Measurements from ENCODE around the gene PSMA6. TPM values are rescaled to one million over a fixed set of nuclear protein-coding genes. Genes with fewer than 3 reads are reported as not detected.
"Not testable (repeated sequence)": the region's sequence is repeated elsewhere in the genome, so short reads cannot be mapped to it uniquely, and the experiment has no call there.

Gene PSMA6
- total and polyA plus RNA-seq, 10 of the 15 experiments (the other 5 are each of a cell fraction or from before 2014, with no cell fraction given): 267 to 1,363 (median 402) TPM

DNA sequence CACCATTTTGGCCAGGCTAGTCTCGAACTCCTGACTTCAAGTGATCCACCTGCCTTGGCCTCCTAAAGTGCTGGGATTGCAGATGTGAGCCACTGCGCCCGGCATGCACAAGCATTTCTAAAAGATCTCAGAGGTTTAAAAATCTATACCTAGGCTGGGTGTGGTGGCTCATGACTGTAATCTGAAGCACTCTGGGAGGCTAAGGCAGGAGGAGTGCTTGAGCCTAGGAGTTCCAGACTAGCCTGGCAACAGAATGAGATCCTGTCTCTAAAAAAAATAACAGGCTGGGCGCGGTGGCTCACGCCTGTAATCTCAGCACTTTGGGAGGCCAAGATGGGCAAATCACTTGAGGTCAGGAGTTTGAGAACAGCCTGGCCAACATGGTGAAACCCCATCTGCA, 63.1 kb downstream of the PSMA6 start:
- FAIRE-seq; in situ Hi-C loops (cut with MboI); H3K36me3 ChIP-seq (ENCODE audit: control insufficient read depth in 2 of 2, insufficient read depth in 2 of 2, low read length in 1 of 2); H3K4me2 ChIP-seq (ENCODE audit: control insufficient read depth, insufficient read depth); H3K79me2 ChIP-seq (ENCODE audit: control insufficient read depth, insufficient read depth, low read length); H3K9me3 ChIP-seq (replicated peaks; ENCODE audit: control insufficient read depth, insufficient read depth, low read length); CTCF ChIA-PET; H2AFZ ChIP-seq (ENCODE audit: control insufficient read depth, low read depth, low read length); H3K9ac ChIP-seq (ENCODE audit: control insufficient read depth, insufficient read depth, low read length); H4K20me1 ChIP-seq (ENCODE audit: control insufficient read depth, insufficient read depth); ATAC-seq; H3K27me3 ChIP-seq (replicated peaks in 1 of 2; ENCODE audit: control insufficient read depth in 2 of 2, insufficient read depth in 2 of 2, low read length in 1 of 2); H3K4me3 ChIP-seq; intact Hi-C loops (cut with micrococcal nuclease; ENCODE audit: unreplicated experiment); SMC1A ChIA-PET (ENCODE audit: uncharacterized antibody, unreplicated experiment); DNase-seq (ENCODE audit: low read depth, low spot score); POLR2A ChIA-PET; BruUV-seq (replicated peaks); RAD21 ChIA-PET (ENCODE audit: unreplicated experiment); H3K27ac ChIP-seq (ENCODE audit: control insufficient read depth, insufficient read depth): not testable (repeated sequence)
- peaks cover 11% of the 10 kb centered on the region for H3K4me1 ChIP-seq (ENCODE audit: control insufficient read depth, insufficient read depth, low read length)
- WGBS (ENCODE audit: insufficient coverage, insufficient replicate concordance, low lambda C conversion rate, missing lambda C conversion rate): 93% methylated on average over 6 of the region's 6 CpGs

DNA sequence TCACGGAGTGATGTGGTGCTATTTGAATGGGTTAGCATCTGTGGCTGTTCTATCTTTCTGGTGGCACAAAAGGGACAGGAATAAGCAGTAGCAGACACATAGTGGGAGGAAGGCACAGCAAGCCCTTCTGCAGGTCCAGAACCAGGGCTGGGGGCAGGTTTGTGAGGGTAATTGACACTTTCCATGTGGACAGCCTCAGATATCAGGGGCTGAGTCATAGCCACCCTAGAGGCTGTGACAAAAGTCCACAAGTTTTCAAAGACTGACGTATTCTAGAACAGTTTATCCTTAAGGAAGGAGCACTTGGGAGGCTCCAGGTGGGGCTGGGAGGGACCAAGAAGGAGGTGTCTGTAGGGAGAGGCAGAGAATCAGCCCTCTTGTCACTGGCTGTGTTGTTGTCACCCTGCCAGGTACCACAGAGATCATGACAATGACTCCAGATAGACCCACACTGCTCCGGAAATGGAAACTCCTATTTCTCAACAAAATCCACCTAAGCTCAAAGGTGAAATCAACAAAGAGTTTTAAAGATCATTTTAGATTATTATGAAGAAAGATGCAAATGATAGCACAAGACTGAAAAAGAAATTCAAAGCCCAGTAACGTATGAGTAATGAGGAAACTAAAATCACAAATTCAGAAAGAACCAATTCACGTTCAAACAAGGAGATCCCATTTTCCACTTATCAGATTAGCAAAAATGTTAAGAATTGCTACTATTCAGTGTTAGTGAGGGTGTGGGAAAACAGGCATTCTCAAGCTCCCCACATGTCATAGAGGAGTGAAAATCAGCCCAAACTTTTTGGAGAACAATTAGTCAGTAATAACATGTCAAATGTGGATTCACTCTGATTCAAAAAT, 64.0 kb downstream of the PSMA6 start:
- CTCF ChIA-PET: no interaction called here
- POLR2A ChIA-PET: interaction anchor here (0.5 kb wide), 1 partner anchor 214 kb away, joined by 3 read pairs; no protein-coding TSS in a partner anchor
- in situ Hi-C loops (cut with MboI): no loop called here
- no peaks in the 10 kb centered on the region for H3K79me2 ChIP-seq (ENCODE audit: control insufficient read depth, insufficient read depth, low read length)
- peak; percentile 80 for FAIRE-seq
- no TSS peak for BruUV-seq (replicated peaks)
- no peaks in the 10 kb centered on the region for H3K36me3 ChIP-seq (ENCODE audit: control insufficient read depth in 2 of 2, insufficient read depth in 2 of 2, low read length in 1 of 2)
- RAD21 ChIA-PET (ENCODE audit: unreplicated experiment): interaction anchor here (0.8 to 1.2 kb wide), 3 partner anchors 9 to 60 kb away, joined by 3 to 4 read pairs (median 3); no protein-coding TSS in a partner anchor
- WGBS (ENCODE audit: insufficient coverage, insufficient replicate concordance, low lambda C conversion rate, missing lambda C conversion rate): 32% methylated on average over 5 of the region's 5 CpGs
- peak overlapping the region; percentile 35 for H3K4me2 ChIP-seq (ENCODE audit: control insufficient read depth, insufficient read depth)
- peak; percentile 77 for ATAC-seq
- no peak for DNase-seq (ENCODE audit: low read depth, low spot score)
- peak overlapping the region; percentile 54 for H2AFZ ChIP-seq (ENCODE audit: control insufficient read depth, low read depth, low read length)
- no peak overlapping the region for H3K4me3 ChIP-seq
- no peaks in the 10 kb centered on the region for H3K9me3 ChIP-seq (replicated peaks; ENCODE audit: control insufficient read depth, insufficient read depth, low read length)
- SMC1A ChIA-PET (ENCODE audit: uncharacterized antibody, unreplicated experiment): interaction anchor here (0.9 to 2.7 kb wide), 2 partner anchors 9 to 19 kb away, joined by 4 to 9 read pairs; no protein-coding TSS in a partner anchor
- H3K4me1 ChIP-seq (ENCODE audit: control insufficient read depth, insufficient read depth, low read length): peaks cover 12% of the 10 kb centered on the region
- intact Hi-C loops (cut with micrococcal nuclease; ENCODE audit: unreplicated experiment): no loop called here
- no peaks in the 10 kb centered on the region for H3K27me3 ChIP-seq (replicated peaks in 1 of 2; ENCODE audit: control insufficient read depth in 2 of 2, insufficient read depth in 2 of 2, low read length in 1 of 2)
- 0 out of 2 replicates have a peak overlapping the region, but pooled peaks have one; percentile 1 for H3K27ac ChIP-seq (ENCODE audit: control insufficient read depth, insufficient read depth)
- peak overlapping the region; percentile 15; the same call in 1 of the 2 replicates for H3K9ac ChIP-seq (ENCODE audit: control insufficient read depth, insufficient read depth, low read length)
- no peaks in the 10 kb centered on the region for H4K20me1 ChIP-seq (ENCODE audit: control insufficient read depth, insufficient read depth)
- no peak for TF ChIP-seq ASH2L (IDR thresholded peaks at IDR 0.05; ENCODE audit: borderline replicate concordance, low read depth)
- TF ChIP-seq IKZF2 (IDR thresholded peaks at IDR 0.05): peak in 1 of 2 experiments; percentile 50; a peak in 1 of 4 replicates
- peak; percentile 27; the same call in 1 of the 2 replicates for TF ChIP-seq FOXK2 (IDR thresholded peaks at IDR 0.05)
- no peak for TF ChIP-seq CBX5 (IDR thresholded peaks at IDR 0.05; ENCODE audit: low read depth)
- TF ChIP-seq NBN (IDR thresholded peaks at IDR 0.05): no peak
- TF ChIP-seq KAT2A (conservative IDR thresholded peaks at IDR 0.05; ENCODE audit: control insufficient read depth, low read depth, low read length): no peak
- TF ChIP-seq JUNB (IDR thresholded peaks at IDR 0.05): 0 out of 2 replicates have a peak, but pooled peaks have one; percentile 18
- TF ChIP-seq TARDBP (IDR thresholded peaks at IDR 0.05; ENCODE audit: borderline replicate concordance): no peak
- TF ChIP-seq, protein P1, sequence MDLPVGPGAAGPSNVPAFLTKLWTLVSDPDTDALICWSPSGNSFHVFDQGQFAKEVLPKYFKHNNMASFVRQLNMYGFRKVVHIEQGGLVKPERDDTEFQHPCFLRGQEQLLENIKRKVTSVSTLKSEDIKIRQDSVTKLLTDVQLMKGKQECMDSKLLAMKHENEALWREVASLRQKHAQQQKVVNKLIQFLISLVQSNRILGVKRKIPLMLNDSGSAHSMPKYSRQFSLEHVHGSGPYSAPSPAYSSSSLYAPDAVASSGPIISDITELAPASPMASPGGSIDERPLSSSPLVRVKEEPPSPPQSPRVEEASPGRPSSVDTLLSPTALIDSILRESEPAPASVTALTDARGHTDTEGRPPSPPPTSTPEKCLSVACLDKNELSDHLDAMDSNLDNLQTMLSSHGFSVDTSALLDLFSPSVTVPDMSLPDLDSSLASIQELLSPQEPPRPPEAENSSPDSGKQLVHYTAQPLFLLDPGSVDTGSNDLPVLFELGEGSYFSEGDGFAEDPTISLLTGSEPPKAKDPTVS (IDR thresholded peaks at IDR 0.05; ENCODE audit: low read depth, low read length): no peak
- no peak for TF ChIP-seq CREM (IDR thresholded peaks at IDR 0.05; ENCODE audit: low read depth)
- no peak for TF ChIP-seq MYC (IDR thresholded peaks at IDR 0.05; ENCODE audit: insufficient read depth, insufficient read length, insufficient replicate concordance, low read length, severe bottlenecking)
- 0 out of 2 replicates have a peak, but pooled peaks have one; percentile 13 for TF ChIP-seq HDGF (IDR thresholded peaks at IDR 0.05)
- TF ChIP-seq MEF2A (IDR thresholded peaks at IDR 0.05; ENCODE audit: insufficient read depth, low read depth, low read length): no peak
- no peak for TF ChIP-seq RBBP5 (conservative IDR thresholded peaks at IDR 0.05)
- TF ChIP-seq EED (IDR thresholded peaks at IDR 0.05; ENCODE audit: low read depth): peak; percentile 69; the same call in 1 of the 2 replicates

All from GM12878 (cell line).